ENCODE measurements around the gene ADAMTS1.

Gene ADAMTS1

GRCh38 chr21:26844258-26845065, 747 bp downstream of the ADAMTS1 start:
- no peak for DNase-seq (ENCODE audit: low spot score)

GRCh38 chr21:26843933-26844257, 1.3 kb downstream of the ADAMTS1 start:
- DNase-seq (ENCODE audit: low spot score): no peak

GRCh38 chr21:26842974-26843932, 2.0 kb downstream of the ADAMTS1 start:
- no peak for DNase-seq (ENCODE audit: low spot score)

GRCh38 chr21:26842300-26842699, 2.9 kb downstream of the ADAMTS1 start:
- DNase-seq (ENCODE audit: low spot score): no peak

GRCh38 chr21:26840912-26841311, 4.3 kb downstream of the ADAMTS1 start:
- no peak for DNase-seq (ENCODE audit: low spot score)

GRCh38 chr21:26840201-26840600, 5.0 kb downstream of the ADAMTS1 start:
- no peak for DNase-seq (ENCODE audit: low spot score)

- DNase-seq (ENCODE audit: low spot score): no peak
These were observed 7.7 kb downstream of the ADAMTS1 start for GRCh38 chr21:26837539-26837938.

GRCh38 chr21:26836528-26836927, 8.7 kb downstream of the ADAMTS1 start:
- no peak for DNase-seq (ENCODE audit: low spot score)

GRCh38 chr21:26835714-26836265, 9.4 kb downstream of the ADAMTS1 start:
- DNase-seq (ENCODE audit: low spot score): no peak

GRCh38 chr21:26835027-26835713, 10.0 kb downstream of the ADAMTS1 start:
- no peak for DNase-seq (ENCODE audit: low spot score)

GRCh38 chr21:26834181-26834905, 10.9 kb downstream of the ADAMTS1 start:
- no peak for DNase-seq (ENCODE audit: low spot score)

- DNase-seq (ENCODE audit: low spot score): no peak
These were observed 11.7 kb downstream of the ADAMTS1 start for GRCh38 chr21:26833460-26833939.

- DNase-seq (ENCODE audit: low spot score): no peak
These were observed 12.2 kb downstream of the ADAMTS1 start for GRCh38 chr21:26833011-26833410.

- no peak for DNase-seq (ENCODE audit: low spot score)
These were observed 12.7 kb downstream of the ADAMTS1 start for GRCh38 chr21:26832546-26832945.

- no peak for DNase-seq (ENCODE audit: low spot score)
These were observed 18.4 kb downstream of the ADAMTS1 start for GRCh38 chr21:26826801-26827200.

- no peak for DNase-seq (ENCODE audit: low spot score)
These were observed 24.7 kb downstream of the ADAMTS1 start for GRCh38 chr21:26820509-26820908.

- DNase-seq (ENCODE audit: low spot score): no peak
These were observed 25.4 kb downstream of the ADAMTS1 start for GRCh38 chr21:26819740-26820324.

- no peak for DNase-seq (ENCODE audit: low spot score)
These were observed 26.3 kb downstream of the ADAMTS1 start for GRCh38 chr21:26818906-26819305.

GRCh38 chr21:26815197-26815596, 30.0 kb downstream of the ADAMTS1 start:
- DNase-seq (ENCODE audit: low spot score): no peak

GRCh38 chr21:26814386-26814785, 30.8 kb downstream of the ADAMTS1 start:
- no peak for DNase-seq (ENCODE audit: low spot score)

GRCh38 chr21:26813426-26813998, 31.7 kb downstream of the ADAMTS1 start:
- no peak for DNase-seq (ENCODE audit: low spot score)
